Pancreas (tissue), 10 donors: ENCODE results near the gene SNED1. TPM values are rescaled to one million over a fixed set of nuclear protein-coding genes. Genes with fewer than 3 reads are reported as not detected.
A peak's percentile ranks its signal among the peaks of the same experiment; 100 is the strongest.

ENCODE experiments used
- ATAC-seq, 4 donors: fragments of 200-7000 bp; cut with Tn5 transposase; one replicate each; pipeline versions ENCODE4 v1.8.0 to v1.9.1; 2020; ENCODE audit warnings: mild to moderate bottlenecking in 4 of 4, moderate library complexity in 4 of 4
- DNase-seq, 6 donors: peaks; one replicate each; pipeline ENCODE4 v3.0.0-alpha.2; 2020
- FAIRE-seq: peaks from 2 replicates; lab custom pipeline; 2012; peaks lifted over from hg19 to GRCh38; lab: Jason Lieb, UNC
- H3K27ac ChIP-seq, 4 donors: fragments of 200-600 bp; sonication (generic); 1 replicate in 3 of 4; 2 replicates in 1 of 4; pipeline versions ENCODE4 v1.5.0 to v1.8.0; 2020
- H3K27me3 ChIP-seq, 4 donors: fragments of 200-600 bp; one replicate each; pipeline ENCODE4 v1.8.0; 2021
- H3K36me3 ChIP-seq, 3 donors: fragments of 200-600 bp; sonication (generic) in 1 of 3; one replicate each; pipeline versions ENCODE4 v1.5.0 to v1.8.0; 2020 to 2021
- H3K4me1 ChIP-seq, 3 donors: fragments of 200-600 bp; one replicate each; pipeline ENCODE4 v1.8.0; 2021
- H3K4me3 ChIP-seq, 4 donors: fragments of 200-600 bp; sonication (generic) in 2 of 4; one replicate each; pipeline versions ENCODE4 v1.5.0 to v1.8.0; 2020 to 2021
- H3K9me3 ChIP-seq, 4 donors: fragments of 200-600 bp; one replicate each; pipeline ENCODE4 v1.8.0; 2021
- CTCF ChIP-seq, 4 donors: fragments of 200-600 bp; sonication (generic) in 3 of 4; IDR thresholded peaks; one replicate each; pipeline versions ENCODE4 v1.5.0 to v1.8.0; 2021; ENCODE audit warnings: antibody characterized with exemption in 4 of 4
- WGBS, 2 donors: extraction: QIAGEN DNeasy Blood & Tissue Kit; methylation state at CpG; one replicate each; pipeline ENCODE4 v1.1.7; 2013; 5-methylcytosine and 5-hydroxymethylcytosine counted together
- intact Hi-C, 3 donors: fragments of 100-400 bp; cut with DNase I; formaldehyde crosslinking; loops; one replicate each; pipeline versions ENCODE4 v1.11.1 to v1.14.2; 2022
- polyA plus RNA-seq, 2 donors: library from polyadenylated mRNA; stranded (reverse); fragments of 200-250 nt; gene quantifications; one replicate each; pipeline ENCODE4 v1.2.3, GENCODE V29; 2013
- total RNA-seq, 6 donors: library from RNA; stranded (reverse); fragmentation: NEBNext Ultra II Directional in 4 of 6; extraction: Animal tissue kit (Norgen Biotek cat#: 25700) in 4 of 6; gene quantifications; one replicate each; pipeline versions ENCODE4 v1.2.1 to v1.2.4, GENCODE V29; 2021 to 2023
- donor health status: healthy with polysubstance abuse.
- donor health status: DM: no; HTN: no; CAD: no; lungs with moderate emphysema.
- donor health status: DM: no; HTN: no; CAD: no.
- donor health status: control.
- donor health status: control.
- donor health status: Bipolar disorder and iron deficiency.
- donor health status: DM: yes; HTN: yes; CAD: no.
- donor health status: DM: no; HTN: no; CAD: no.
- donor health status: DM: no; HTN: no; CAD: no.
- donor health status: DM: yes; HTN: yes; CAD: no.

Gene SNED1
- total and polyA plus RNA-seq, 8 donors = 6.6 to 19.2 (median 10.0) TPM

- peak in 1 of 6 donors; percentile 7 for DNase-seq
- FAIRE-seq = no peak
- 84 to 90% methylated on average over 10 of the region's 10 CpGs for WGBS, 2 donors
- no peak for ATAC-seq
- Histone ChIP-seq H3K4me3 (no peak overlapping the region), H3K9me3 (no peaks in the 10 kb centered on the region), H3K36me3 (no peaks in the 10 kb centered on the region), H3K27ac (no peak overlapping the region), H3K27me3 (no peaks in the 10 kb centered on the region), H3K4me1 (no peaks in the 10 kb centered on the region)
- intact Hi-C loops = no loop called here
- TF ChIP-seq CTCF (IDR thresholded peaks at IDR 0.05) = no peak
These were observed 16.3 kb downstream of the SNED1 start for GRCh38 chr2:241014764-241015163.

GRCh38 chr2:241015439-241015838 lies 17.0 kb downstream of the SNED1 start:
- Histone ChIP-seq H3K27me3 (no peaks in the 10 kb centered on the region), H3K36me3 (no peaks in the 10 kb centered on the region), H3K4me3 (no peak overlapping the region), H3K4me1 (no peaks in the 10 kb centered on the region), H3K9me3 (no peaks in the 10 kb centered on the region), H3K27ac (no peak overlapping the region)
- no peak for ATAC-seq
- TF ChIP-seq CTCF (IDR thresholded peaks at IDR 0.05) = no peak
- FAIRE-seq = no peak
- 95 to 97% methylated on average over 13 of the region's 13 CpGs for WGBS, 2 donors
- DNase-seq = peak in 1 of 6 donors; percentile 4
- intact Hi-C loops = no loop called here

- Histone ChIP-seq H3K27me3 (no peaks in the 10 kb centered on the region), H3K36me3 (no peaks in the 10 kb centered on the region), H3K9me3 (no peaks in the 10 kb centered on the region), H3K4me1 (no peaks in the 10 kb centered on the region), H3K27ac (no peak overlapping the region), H3K4me3 (no peak overlapping the region)
- 89 to 93% methylated on average over 13 of the region's 13 CpGs for WGBS, 2 donors
- no peak for ATAC-seq
- DNase-seq = peak in 1 of 6 donors; percentile 8
- intact Hi-C loops = no loop called here
- FAIRE-seq = no peak
- no peak for TF ChIP-seq CTCF (IDR thresholded peaks at IDR 0.05)
These were observed 19.0 kb downstream of the SNED1 start for GRCh38 chr2:241017228-241017940.

GRCh38 chr2:241018051-241018891 lies 19.9 kb downstream of the SNED1 start:
- Histone ChIP-seq H3K27ac (no peak overlapping the region), H3K9me3 (no peaks in the 10 kb centered on the region), H3K27me3 (no peaks in the 10 kb centered on the region), H3K4me1 (no peaks in the 10 kb centered on the region), H3K4me3 (no peak overlapping the region), H3K36me3 (no peaks in the 10 kb centered on the region)
- no peak for FAIRE-seq
- no peak for TF ChIP-seq CTCF (IDR thresholded peaks at IDR 0.05)
- WGBS, 2 donors = 85 to 90% methylated on average over 26 of the region's 26 CpGs
- peak in 2 of 6 donors; percentile 7 to 43 for DNase-seq
- no peak for ATAC-seq
- intact Hi-C loops = no loop called here
